BE2C (cell line): Measurements from ENCODE around the gene RNF187.

Source experiments
- DNase-seq: peaks from one replicate; pipeline ENCODE4 v3.0.0-alpha.2; 2020
- H3K27me3 ChIP-seq: fragments of 250-450 bp; sonication (Bioruptor Pico); 2 replicates; pipeline ENCODE4 v1.5.1; 2020; ENCODE audit warnings: mild to moderate bottlenecking
- H3K36me3 ChIP-seq: fragments of 250-450 bp; sonication (Bioruptor Pico); 2 replicates; pipeline ENCODE4 v1.5.1; 2020; ENCODE audit warnings: mild to moderate bottlenecking
- H3K4me1 ChIP-seq: fragments of 250-450 bp; sonication (Bioruptor Pico); 2 replicates; pipeline ENCODE4 v1.5.1; 2020
- H3K4me3 ChIP-seq: 2 replicates; pipeline ENCODE4 v1.5.1; 2011; ENCODE audit warnings: low read depth, low read length
- H3K9me3 ChIP-seq: fragments of 250-450 bp; sonication (Bioruptor Pico); 2 replicates; pipeline ENCODE4 v1.5.1; 2020
- CTCF ChIP-seq: IDR thresholded peaks from 2 replicates; pipeline ENCODE4 v1.5.1; 2012; ENCODE audit warnings: mild to moderate bottlenecking, low read depth, low read length

Gene RNF187

DNA sequence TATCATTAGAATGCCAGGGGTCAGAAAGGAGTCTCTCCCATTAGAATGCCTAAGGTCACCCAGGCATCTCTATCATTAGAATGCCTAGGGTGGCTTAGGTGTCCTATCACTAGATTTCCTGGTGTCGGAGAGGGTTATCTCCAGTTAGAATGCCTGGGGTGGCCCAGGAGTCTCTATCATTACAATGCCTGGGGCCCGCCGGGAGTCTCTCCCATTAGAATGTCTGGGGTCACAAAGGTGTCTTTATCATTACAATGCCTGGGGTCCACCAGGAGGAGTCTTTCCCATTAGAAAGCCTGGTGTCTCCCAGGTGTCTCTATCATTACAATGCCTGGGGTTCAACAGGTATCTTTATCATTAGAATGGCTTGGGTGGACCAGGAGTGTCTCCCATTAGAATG is 56.2 kb downstream of the RNF187 start:
- Histone ChIP-seq H3K4me3 (no peak overlapping the region), H3K9me3 (no peaks in the 10 kb centered on the region), H3K36me3 (no peaks in the 10 kb centered on the region), H3K4me1 (no peaks in the 10 kb centered on the region), H3K27me3 (no peaks in the 10 kb centered on the region)
- no peak for DNase-seq
- TF ChIP-seq CTCF, result no peak

DNA sequence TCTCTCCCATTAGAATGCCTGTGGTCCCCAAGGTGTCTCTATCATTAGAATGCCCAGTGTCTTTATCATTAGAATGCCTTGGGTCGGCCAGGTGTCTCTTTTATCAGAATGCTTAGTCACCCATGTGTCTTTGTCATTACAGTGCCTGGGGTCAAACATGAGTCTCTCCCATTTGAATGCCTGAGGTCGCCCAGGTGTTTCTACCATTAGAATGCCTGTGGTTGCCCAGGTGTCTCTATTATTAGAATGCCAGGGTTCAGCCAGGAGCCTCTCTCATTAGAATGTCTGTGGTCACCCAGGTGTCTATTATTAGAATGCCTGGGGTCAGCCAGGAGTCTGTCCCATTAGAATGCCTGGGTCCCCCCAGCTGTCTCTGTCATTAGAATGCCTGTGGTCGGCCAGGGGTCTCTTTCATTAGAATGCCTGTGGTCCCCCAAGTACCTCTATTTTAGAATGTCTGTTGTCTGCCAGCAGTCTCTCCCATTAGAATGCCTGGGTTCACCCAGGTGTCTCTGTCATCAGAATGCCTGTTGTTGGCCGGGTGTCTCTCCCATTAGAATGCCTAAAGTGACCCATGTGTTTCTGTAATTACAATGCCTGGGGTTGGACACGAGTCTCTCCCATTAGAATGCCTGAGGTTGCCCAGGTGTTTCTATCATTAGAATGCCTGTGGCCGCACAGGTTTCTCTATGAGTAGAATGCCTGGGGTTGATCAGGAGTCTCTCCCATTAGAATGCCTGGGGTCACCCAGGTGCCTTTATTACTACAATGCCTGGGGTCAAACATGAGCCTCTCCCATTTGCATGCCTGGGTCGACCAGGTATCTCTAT is 57.1 kb downstream of the RNF187 start:
- DNase-seq, result no peak
- H3K36me3 ChIP-seq, result no peaks in the 10 kb centered on the region
- no peaks in the 10 kb centered on the region for H3K9me3 ChIP-seq
- H3K27me3 ChIP-seq, result no peaks in the 10 kb centered on the region
- no peak overlapping the region for H3K4me3 ChIP-seq
- no peaks in the 10 kb centered on the region for H3K4me1 ChIP-seq
- TF ChIP-seq CTCF, result no peak

- no peak for DNase-seq
- H3K4me1 ChIP-seq, result no peaks in the 10 kb centered on the region
- no peaks in the 10 kb centered on the region for H3K36me3 ChIP-seq
- H3K27me3 ChIP-seq, result no peaks in the 10 kb centered on the region
- H3K9me3 ChIP-seq, result no peaks in the 10 kb centered on the region
- H3K4me3 ChIP-seq, result no peak overlapping the region
- no peak for TF ChIP-seq CTCF
Observed at GRCh38 chr1:228544921-228545591, 57.9 kb downstream of the RNF187 start.
